Transverse colon (tissue), 4 donors: ENCODE data around the gene PIGU.

ENCODE experiments used
- POLR2A ChIP-seq: fragments of 450-650 bp; IDR thresholded peaks from one replicate; pipeline ENCODE4 v1.6.1; 2016; ENCODE audit warnings: antibody characterized with exemption, mild to moderate bottlenecking, moderate library complexity
- POLR2AphosphoS5 ChIP-seq, 3 donors: sonication (generic); formaldehyde crosslinking; IDR thresholded peaks; one replicate each; pipeline ENCODE4 v1.6.1; 2016; ENCODE audit warnings: antibody characterized with exemption in 3 of 3
- TF ChIP-seq, protein P1 (sequence below), 5 experiments: fragments of 200-600 bp in 3 of 5; fragments of 450-650 bp in 2 of 5; sonication (generic) in 3 of 5; IDR thresholded peaks; 1 replicate in 2 of 5; 2 replicates in 3 of 5; pipeline ENCODE4 v1.5.1; 2016 to 2017; ENCODE audit warnings: antibody characterized with exemption in 5 of 5, inconsistent platforms in 3 of 5, mild to moderate bottlenecking in 2 of 5, moderate library complexity in 1 of 5

DNA sequence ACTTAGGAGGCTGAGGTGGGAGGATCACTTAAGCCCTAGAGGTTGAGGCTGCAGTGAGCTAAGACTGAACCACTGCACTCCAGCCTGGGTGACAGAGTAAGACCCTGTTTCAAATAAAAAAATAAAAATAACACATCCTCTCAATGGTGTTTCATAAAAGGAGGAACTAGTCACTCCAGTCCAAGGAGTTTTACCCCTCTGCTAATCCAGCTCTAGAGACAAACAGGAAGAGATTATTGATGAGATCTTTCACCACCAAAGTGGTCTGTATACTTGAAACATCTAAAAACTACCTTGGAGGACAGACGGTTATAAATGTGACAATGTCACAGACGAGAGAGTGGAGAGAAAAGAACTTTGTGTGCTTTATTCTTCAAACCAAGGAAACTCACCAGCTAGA, 58.2 kb downstream of the PIGU start:
- TF ChIP-seq POLR2AphosphoS5 (IDR thresholded peaks at IDR 0.05) (no peak), POLR2A (no peak)
- TF ChIP-seq, protein P1, sequence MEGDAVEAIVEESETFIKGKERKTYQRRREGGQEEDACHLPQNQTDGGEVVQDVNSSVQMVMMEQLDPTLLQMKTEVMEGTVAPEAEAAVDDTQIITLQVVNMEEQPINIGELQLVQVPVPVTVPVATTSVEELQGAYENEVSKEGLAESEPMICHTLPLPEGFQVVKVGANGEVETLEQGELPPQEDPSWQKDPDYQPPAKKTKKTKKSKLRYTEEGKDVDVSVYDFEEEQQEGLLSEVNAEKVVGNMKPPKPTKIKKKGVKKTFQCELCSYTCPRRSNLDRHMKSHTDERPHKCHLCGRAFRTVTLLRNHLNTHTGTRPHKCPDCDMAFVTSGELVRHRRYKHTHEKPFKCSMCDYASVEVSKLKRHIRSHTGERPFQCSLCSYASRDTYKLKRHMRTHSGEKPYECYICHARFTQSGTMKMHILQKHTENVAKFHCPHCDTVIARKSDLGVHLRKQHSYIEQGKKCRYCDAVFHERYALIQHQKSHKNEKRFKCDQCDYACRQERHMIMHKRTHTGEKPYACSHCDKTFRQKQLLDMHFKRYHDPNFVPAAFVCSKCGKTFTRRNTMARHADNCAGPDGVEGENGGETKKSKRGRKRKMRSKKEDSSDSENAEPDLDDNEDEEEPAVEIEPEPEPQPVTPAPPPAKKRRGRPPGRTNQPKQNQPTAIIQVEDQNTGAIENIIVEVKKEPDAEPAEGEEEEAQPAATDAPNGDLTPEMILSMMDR (IDR thresholded peaks at IDR 0.05): no peak
